ENCODE measurements around the gene AKIRIN2.

Gene AKIRIN2

DNA sequence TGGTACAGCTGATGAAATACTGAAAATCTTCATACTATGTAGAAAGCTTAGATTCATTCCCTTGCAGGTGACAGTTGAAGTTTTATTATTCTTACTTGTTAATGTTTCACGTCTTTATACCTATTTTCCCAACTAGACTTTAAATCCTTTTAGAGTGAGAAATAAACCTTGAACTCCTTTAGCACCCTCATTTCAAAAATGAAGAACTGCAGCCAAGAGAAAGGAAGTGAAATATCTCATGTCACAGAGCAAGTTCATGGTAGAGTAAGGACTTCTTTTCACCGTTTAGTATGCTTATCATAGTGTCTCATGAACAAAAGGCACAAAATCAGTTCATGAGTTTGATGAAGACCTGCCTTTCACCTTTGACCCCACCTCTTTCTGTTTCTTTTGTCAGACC is 73.6 kb downstream of the AKIRIN2 start:
- DNase-seq (ENCODE audit: low read depth, low spot score) = no peak
- H3K4me3 ChIP-seq (ENCODE audit: low read length) = no peak overlapping the region
